Subcutaneous abdominal adipose tissue (tissue), 5 donors: ENCODE data around the gene PDIK1L.

ENCODE experiments used
- H3K27ac ChIP-seq: one replicate; pipeline ENCODE4 v1.7.0; 2013; ENCODE audit warnings: low read depth, mild to moderate bottlenecking, inconsistent platforms, low read length, moderate library complexity
- H3K27me3 ChIP-seq, 5 donors: one replicate each; pipeline ENCODE4 v1.7.0; 2013; ENCODE audit warnings: low read length in 5 of 5, inconsistent platforms in 1 of 5; ENCODE audit not compliant: control insufficient read depth in 5 of 5, insufficient read depth in 4 of 5
- H3K36me3 ChIP-seq, 5 donors: one replicate each; pipeline ENCODE4 v1.7.0; 2013; ENCODE audit warnings: low read length in 5 of 5; ENCODE audit not compliant: control insufficient read depth in 5 of 5, insufficient read depth in 5 of 5
- H3K4me1 ChIP-seq, 5 donors: one replicate each; pipeline ENCODE4 v1.7.0; 2013; ENCODE audit warnings: low read length in 5 of 5, mild to moderate bottlenecking in 3 of 5, moderate library complexity in 1 of 5; ENCODE audit not compliant: control insufficient read depth in 5 of 5, insufficient read depth in 5 of 5
- H3K4me3 ChIP-seq, 5 donors: one replicate each; pipeline ENCODE4 v1.7.0; 2013; ENCODE audit warnings: low read length in 5 of 5, low read depth in 1 of 5
- H3K9ac ChIP-seq, 5 donors: one replicate each; pipeline ENCODE4 v1.7.0; 2013; ENCODE audit warnings: low read length in 5 of 5, mild to moderate bottlenecking in 4 of 5, moderate library complexity in 3 of 5
- H3K9me3 ChIP-seq, 5 donors: one replicate each; pipeline ENCODE4 v1.7.0; 2013; ENCODE audit warnings: low read length in 5 of 5; ENCODE audit not compliant: control insufficient read depth in 5 of 5
- donor health status: healthy.
- donor health status: healthy.
- donor health status: healthy.
- donor health status: healthy.
- donor health status: healthy.

The PDIK1L gene

GRCh38 chr1:26145960-26146294, 34.3 kb downstream of the PDIK1L start:
- no peak overlapping the region for H3K27ac ChIP-seq
- no peak overlapping the region for H3K4me3 ChIP-seq
- peaks cover 0 to 7% (median 0%) of the 10 kb centered on the region in 5 donors for H3K27me3 ChIP-seq
- no peaks in the 10 kb centered on the region for H3K36me3 ChIP-seq
- H3K4me1 ChIP-seq: peaks cover 0 to 3% (median 2%) of the 10 kb centered on the region in 5 donors
- no peaks in the 10 kb centered on the region for H3K9me3 ChIP-seq
- no peak overlapping the region for H3K9ac ChIP-seq

GRCh38 chr1:26148887-26149286, 37.3 kb downstream of the PDIK1L start:
- no peaks in the 10 kb centered on the region for H3K36me3 ChIP-seq
- H3K27me3 ChIP-seq: peaks cover 0 to 8% (median 0%) of the 10 kb centered on the region in 5 donors
- H3K4me1 ChIP-seq: peaks cover 0 to 3% (median 2%) of the 10 kb centered on the region in 5 donors
- H3K27ac ChIP-seq: no peak overlapping the region
- no peak overlapping the region for H3K4me3 ChIP-seq
- H3K9ac ChIP-seq: no peak overlapping the region
- H3K9me3 ChIP-seq: no peaks in the 10 kb centered on the region

DNA sequence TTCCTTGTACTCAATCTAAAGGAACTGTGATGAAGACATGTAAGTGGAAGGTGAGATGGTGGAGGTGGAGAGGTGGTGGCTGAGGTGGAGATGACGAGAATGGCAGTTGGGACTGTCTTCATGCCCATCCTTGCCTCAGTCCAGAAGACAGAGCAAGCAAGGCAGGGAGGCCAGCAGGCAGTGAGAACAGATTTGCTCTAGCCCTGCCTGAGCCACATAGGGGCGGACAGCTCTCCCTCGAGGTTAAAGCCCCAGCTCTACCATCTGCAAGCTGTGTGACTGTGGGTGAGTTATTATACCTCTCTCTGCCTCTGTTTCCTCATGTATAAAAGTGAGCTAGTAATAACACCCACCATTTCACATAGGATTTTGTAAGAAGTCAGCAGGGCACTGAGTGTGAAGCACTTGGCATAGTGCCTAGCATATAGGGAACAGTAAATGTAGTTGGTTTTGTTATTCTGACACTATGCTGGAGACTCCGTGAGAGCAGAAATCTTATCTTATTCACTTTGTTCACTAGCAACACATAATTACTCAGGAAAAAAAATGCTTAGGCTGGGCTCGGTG, 42.4 kb downstream of the PDIK1L start:
- no peaks in the 10 kb centered on the region for H3K9me3 ChIP-seq
- no peak overlapping the region for H3K9ac ChIP-seq
- H3K4me1 ChIP-seq: peaks cover 0 to 45% (median 2%) of the 10 kb centered on the region in 5 donors
- peaks cover 13 to 42% (median 26%) of the 10 kb centered on the region in 5 donors for H3K27me3 ChIP-seq
- no peak overlapping the region for H3K4me3 ChIP-seq
- no peaks in the 10 kb centered on the region for H3K36me3 ChIP-seq
- H3K27ac ChIP-seq: no peak overlapping the region

GRCh38 chr1:26154750-26155149, 43.1 kb downstream of the PDIK1L start:
- Histone ChIP-seq H3K27ac (peak overlapping the region; percentile 72), H3K27me3 (peaks cover 13 to 45% (median 26%) of the 10 kb centered on the region in 5 donors), H3K36me3 (no peaks in the 10 kb centered on the region)

DNA sequence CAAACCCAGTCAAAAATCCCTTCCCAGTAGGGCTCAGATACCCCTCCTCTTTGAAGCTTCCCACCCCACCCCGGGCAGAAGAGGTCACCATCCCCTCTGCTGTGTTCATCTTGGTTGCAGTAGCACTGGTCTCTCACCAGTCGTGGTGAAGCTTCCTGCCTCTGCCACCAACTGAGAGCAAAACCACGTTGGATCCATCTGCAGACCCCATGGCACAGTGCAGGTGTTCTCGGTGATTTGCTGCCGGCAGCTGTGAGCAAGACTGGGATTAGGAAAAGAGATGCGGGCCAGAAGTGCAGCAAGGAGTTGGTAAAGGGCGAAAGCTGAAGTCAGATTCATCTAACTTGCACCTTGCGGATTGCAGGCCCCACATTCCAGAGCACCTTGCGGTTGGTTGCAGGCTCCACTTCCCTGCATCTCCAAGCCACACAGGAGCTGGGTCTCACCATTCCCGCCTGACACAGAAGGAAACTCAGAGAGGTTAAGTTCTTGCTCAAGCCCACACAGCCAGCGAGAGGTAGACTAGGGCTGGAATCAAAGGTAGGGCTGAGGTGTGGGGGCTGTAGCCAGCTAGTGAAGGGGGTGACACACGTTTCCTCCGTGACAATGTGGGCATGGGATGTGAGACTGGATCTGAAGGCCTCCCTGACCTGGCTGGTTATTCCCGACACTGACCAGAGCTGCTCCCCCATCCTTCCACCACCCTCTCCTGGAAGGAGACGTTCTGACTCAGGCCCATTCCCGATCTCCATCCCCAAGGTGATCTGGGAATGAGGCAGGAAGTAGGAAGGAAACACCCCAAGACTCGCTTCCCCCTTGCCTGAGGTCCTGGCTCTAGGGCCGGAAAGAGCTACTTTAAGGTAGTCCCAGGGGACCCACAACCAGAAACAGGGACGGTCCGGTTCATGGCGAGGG, 44.0 kb downstream of the PDIK1L start:
- Histone ChIP-seq H3K4me1 (peaks cover 0 to 45% (median 2%) of the 10 kb centered on the region in 5 donors), H3K27me3 (peaks cover 13 to 45% (median 26%) of the 10 kb centered on the region in 5 donors), H3K9ac (peak overlapping the region in 3 of 5 donors; percentile 8 to 58 (median 13)), H3K36me3 (no peaks in the 10 kb centered on the region), H3K27ac (peak overlapping the region; percentile 72), H3K9me3 (no peaks in the 10 kb centered on the region), H3K4me3 (peak overlapping the region in 3 of 5 donors; percentile 45 to 53 (median 47))

More at GRCh38 chr1:26154750-26155149, 43.1 kb downstream of the PDIK1L start:
- H3K9ac ChIP-seq: peak overlapping the region in 2 of 5 donors; percentile 13 to 58
- peaks cover 0 to 45% (median 2%) of the 10 kb centered on the region in 5 donors for H3K4me1 ChIP-seq
- H3K4me3 ChIP-seq: peak overlapping the region in 2 of 5 donors; percentile 6 to 11
- H3K9me3 ChIP-seq: no peaks in the 10 kb centered on the region

- Histone ChIP-seq H3K36me3 (no peaks in the 10 kb centered on the region), H3K4me1 (peaks cover 2 to 53% (median 6%) of the 10 kb centered on the region in 5 donors), H3K9ac (peak overlapping the region in 2 of 5 donors; percentile 9 to 54), H3K27ac (peak overlapping the region; percentile 72), H3K27me3 (peaks cover 13 to 45% (median 31%) of the 10 kb centered on the region in 5 donors), H3K9me3 (no peaks in the 10 kb centered on the region), H3K4me3 (peak overlapping the region in 4 of 5 donors; percentile 23 to 53 (median 46))
These were observed 44.8 kb downstream of the PDIK1L start for GRCh38 chr1:26156285-26157038.

- peaks cover 13 to 48% (median 31%) of the 10 kb centered on the region in 5 donors for H3K27me3 ChIP-seq
- H3K4me1 ChIP-seq: peaks cover 2 to 63% (median 16%) of the 10 kb centered on the region in 5 donors
- peak overlapping the region in 3 of 5 donors; percentile 66 to 70 (median 70) for H3K4me3 ChIP-seq
These were observed 46.8 kb downstream of the PDIK1L start for GRCh38 chr1:26158271-26158907.

DNA sequence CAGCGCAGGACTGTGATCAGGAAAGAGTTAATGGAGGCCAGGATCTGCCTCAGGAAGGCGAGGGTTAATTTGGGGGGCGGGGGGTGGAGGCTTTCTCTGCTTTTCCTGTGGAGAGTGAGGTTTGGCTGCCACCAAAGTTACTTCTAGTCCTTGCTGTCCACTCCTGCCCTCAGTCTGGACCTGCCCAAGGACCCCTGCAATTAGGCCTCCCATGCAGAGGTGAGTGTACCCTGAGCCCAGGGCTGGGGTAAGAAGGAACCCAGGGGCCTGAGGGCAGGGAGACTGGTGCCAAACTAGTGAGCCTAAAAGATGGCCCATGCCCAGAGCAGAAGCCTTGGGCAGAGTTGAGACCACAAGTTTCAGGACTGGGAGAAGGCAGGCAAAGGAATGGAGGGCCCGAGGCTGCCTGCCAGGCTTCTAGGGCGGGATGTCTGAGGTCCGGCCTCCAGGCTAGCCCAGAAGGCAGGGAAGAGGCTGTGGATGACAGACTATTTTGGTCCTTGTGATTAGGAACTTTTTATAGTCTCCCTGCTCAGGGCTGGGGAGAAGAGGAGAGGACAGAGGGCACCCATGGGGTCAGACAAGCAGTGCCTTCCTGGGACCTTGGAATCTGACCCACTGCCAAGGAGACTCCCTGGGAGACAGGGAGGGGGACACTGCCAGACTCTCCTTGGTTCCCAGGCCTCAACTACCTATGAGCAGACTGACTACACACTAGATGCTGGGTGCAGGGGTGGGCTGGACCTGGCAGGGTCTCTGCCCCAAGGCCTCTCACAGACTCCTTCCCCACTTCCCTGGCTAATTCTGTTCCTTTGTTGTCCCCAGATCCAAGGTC, 47.5 kb downstream of the PDIK1L start, which contains the start of gene FAM110D:
Gene FAM110D (plus strand): TSS at position 172 of the 835 bp plus-strand sequence. CDS start 2,213 bp downstream, outside the sequence.
- peak within 1 kb of the TSS in 4 of 5 donors; percentile 40 to 68 (median 55) for H3K9ac ChIP-seq
- peak within 1 kb of the TSS; percentile 74 for H3K27ac ChIP-seq
- peaks cover 2 to 65% (median 21%) of the 10 kb centered on the region in 5 donors for H3K4me1 ChIP-seq

More at GRCh38 chr1:26158271-26158907, 46.8 kb downstream of the PDIK1L start:
- H3K27ac ChIP-seq: peak overlapping the region; percentile 74
- H3K36me3 ChIP-seq: no peaks in the 10 kb centered on the region
- H3K9ac ChIP-seq: peak overlapping the region in 1 of 5 donors; percentile 53
- H3K9me3 ChIP-seq: no peaks in the 10 kb centered on the region

More for the DNA sequence above, 47.5 kb downstream of the PDIK1L start, which contains the start of gene FAM110D:
- H3K27me3 ChIP-seq: peaks cover 13 to 44% (median 31%) of the 10 kb centered on the region in 5 donors
- H3K9me3 ChIP-seq: no peaks in the 10 kb centered on the region
- H3K36me3 ChIP-seq: no peaks in the 10 kb centered on the region
- peak within 1 kb of the TSS; percentile 5 to 70 (median 66) for H3K4me3 ChIP-seq
